ENCODE measurements around the gene MAP3K7CL. TPM values are rescaled to one million over a fixed set of nuclear protein-coding genes. Genes with fewer than 3 reads are reported as not detected.

Gene MAP3K7CL
- total RNA-seq, 2 donors from 2014 or later: 4.0 to 4.4 TPM

- intact Hi-C loops (cut with DNase I, micrococcal nuclease): no loop called here
- DNase-seq (no peak), ATAC-seq (no peak)
Observed at GRCh38 chr21:29212446-29212845, 82.0 kb downstream of the MAP3K7CL start.

GRCh38 chr21:29213513-29214385, 83.3 kb downstream of the MAP3K7CL start:
- intact Hi-C loops (cut with DNase I, micrococcal nuclease): no loop called here

GRCh38 chr21:29215709-29216108, 85.3 kb downstream of the MAP3K7CL start:
- ATAC-seq (peak; percentile 52), DNase-seq (no peak)
- intact Hi-C loops (cut with DNase I, micrococcal nuclease): no loop called here

More at GRCh38 chr21:29213513-29214385, 83.3 kb downstream of the MAP3K7CL start:
- DNase-seq (no peak), ATAC-seq (no peak)

- DNase-seq (no peak), ATAC-seq (peak; percentile 68)
- intact Hi-C loops (cut with DNase I, micrococcal nuclease): no loop called here
Observed at GRCh38 chr21:29217818-29218291, 87.4 kb downstream of the MAP3K7CL start.

GRCh38 chr21:29218749-29219148, 88.3 kb downstream of the MAP3K7CL start:
- intact Hi-C loops (cut with DNase I, micrococcal nuclease): no loop called here
- ATAC-seq (peak; percentile 86), DNase-seq (no peak)

- DNase-seq (peak in 1 of 2 donors; percentile 61), ATAC-seq (peak; percentile 66)
- intact Hi-C loops (cut with DNase I, micrococcal nuclease): no loop called here
Observed at GRCh38 chr21:29219165-29219770, 88.8 kb downstream of the MAP3K7CL start.

GRCh38 chr21:29221253-29221744, 90.9 kb downstream of the MAP3K7CL start:
- no peak for DNase-seq
- intact Hi-C loops (cut with DNase I, micrococcal nuclease): no loop called here
- ATAC-seq: no peak

- DNase-seq (no peak), ATAC-seq (no peak)
- intact Hi-C loops (cut with DNase I, micrococcal nuclease): no loop called here
Observed at GRCh38 chr21:29224006-29224405, 93.6 kb downstream of the MAP3K7CL start.

Other genes starting within 250 kb of the MAP3K7CL start
- 10 to 100 TPM; 25.9 to 28.5 TPM for gene LTN1, start 137.8 kb upstream of the MAP3K7CL start, total RNA-seq
- gene RWDD2B, start 111.3 kb upstream of the MAP3K7CL start, total RNA-seq: 1 to 10 TPM; 8.2 to 9.2 TPM
- gene USP16, start 106.0 kb upstream of the MAP3K7CL start, total RNA-seq: 10 to 100 TPM; 33.4 to 36.1 TPM
- gene CCT8, start 57.0 kb upstream of the MAP3K7CL start, total RNA-seq: 10 to 100 TPM; 79.6 to 86.4 TPM
- 10 to 100 TPM; 38.5 to 63.8 TPM for gene BACH1, start 168.3 kb downstream of the MAP3K7CL start, total RNA-seq